Retinal pigment epithelial cell (primary cell): ENCODE data around the gene SYCP2.

Experiments
- DNase-seq: peaks from one replicate; pipeline ENCODE4 v3.0.0-alpha.2; 2010; ENCODE audit warnings: low read depth
- H3K4me3 ChIP-seq: 2 replicates; pipeline ENCODE4 v1.5.1; 2011; ENCODE audit warnings: mild to moderate bottlenecking, low read length, control low read depth, moderate library complexity
- CTCF ChIP-seq: conservative IDR thresholded peaks from 2 replicates; pipeline ENCODE4 v1.5.1; 2011; ENCODE audit warnings: low read depth, low read length, control low read depth, inconsistent platforms

The SYCP2 gene

GRCh38 chr20:59933296-59933848, at the start of gene SYCP2:
Gene SYCP2, minus strand, starts transcription at chr20:59933637. Its CDS starts 11,224 bp downstream, at chr20:59922413.
- TF ChIP-seq CTCF: no peak
- H3K4me3 ChIP-seq: peak within 1 kb of the TSS; percentile 56
- DNase-seq: no peak

- TF ChIP-seq CTCF: no peak
- no peak overlapping the region for H3K4me3 ChIP-seq
- no peak for DNase-seq
Measured at GRCh38 chr20:59983076-59983475, 49.6 kb upstream of the SYCP2 start.

- no peak overlapping the region for H3K4me3 ChIP-seq
- DNase-seq: no peak
- TF ChIP-seq CTCF: no peak
Measured at GRCh38 chr20:59977086-59977485, 43.6 kb upstream of the SYCP2 start.

- DNase-seq: no peak
- TF ChIP-seq CTCF: no peak
Measured at GRCh38 chr20:59976156-59976782, 42.8 kb upstream of the SYCP2 start.

GRCh38 chr20:59972037-59972801, 38.8 kb upstream of the SYCP2 start:
- DNase-seq: no peak
- no peak for TF ChIP-seq CTCF
- H3K4me3 ChIP-seq: no peak overlapping the region

More at GRCh38 chr20:59976156-59976782, 42.8 kb upstream of the SYCP2 start:
- H3K4me3 ChIP-seq: no peak overlapping the region

- no peak overlapping the region for H3K4me3 ChIP-seq
- no peak for TF ChIP-seq CTCF
- DNase-seq: no peak
Measured at GRCh38 chr20:59971428-59971827, 38.0 kb upstream of the SYCP2 start.
